SK-N-MC (cell line): Measurements from ENCODE around the gene TBC1D3I.

Experiments used
- EZH2 ChIP-seq: fragments of 200-600 bp; sonication (generic); IDR thresholded peaks from one replicate; pipeline ENCODE4 v1.6.1; 2017; ENCODE audit warnings: antibody characterized with exemption
- POLR2AphosphoS5 ChIP-seq: IDR thresholded peaks from 2 replicates; pipeline ENCODE4 v1.6.1; 2012; ENCODE audit warnings: mild to moderate bottlenecking, low read depth, low read length, borderline replicate concordance

DNA sequence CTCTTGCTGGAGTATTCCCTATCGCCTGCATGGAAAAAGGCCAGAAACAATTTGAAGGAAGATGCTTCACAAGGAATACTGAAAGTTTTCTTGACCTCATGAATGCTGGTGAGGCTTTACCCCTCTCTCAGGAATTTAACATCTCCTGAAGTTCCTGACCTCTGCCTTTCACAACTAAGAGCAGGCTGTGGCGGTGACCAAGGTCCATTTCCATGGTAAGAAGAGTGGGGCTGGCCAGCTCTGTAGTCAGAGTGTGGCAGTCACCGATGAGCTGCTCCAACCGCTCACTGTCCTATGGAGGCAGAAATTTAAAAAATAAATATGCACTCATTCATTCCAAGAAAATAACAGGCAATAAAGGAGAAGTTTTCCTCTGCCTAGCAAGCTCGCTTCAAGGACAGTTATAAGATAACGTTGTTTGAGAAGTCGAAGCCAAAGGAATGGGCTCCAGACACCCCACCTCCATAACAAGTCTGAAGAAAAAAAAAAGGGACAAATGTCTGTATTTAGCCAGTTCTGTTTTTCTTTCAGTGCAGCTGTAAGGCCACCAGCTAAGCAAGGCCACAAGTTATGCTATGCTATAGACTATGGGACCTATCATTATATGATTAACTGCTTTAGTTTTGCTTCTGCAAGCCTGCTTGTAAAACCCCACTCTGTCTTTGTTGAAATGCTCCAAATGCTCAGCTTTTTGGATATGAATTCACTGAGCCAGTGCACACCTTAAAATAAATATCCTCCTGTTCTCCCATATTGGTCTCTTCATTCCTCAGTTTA lies 59.5 kb downstream of the TBC1D3I start:
- TF ChIP-seq EZH2: no peak
- no peak for TF ChIP-seq POLR2AphosphoS5
